HG03575 (cell line): ENCODE results near the gene DOCK7.
"Not testable (repeated sequence)": the region's sequence is repeated elsewhere in the genome, so short reads cannot be mapped to it uniquely, and the experiment has no call there.

ENCODE experiments used
- ATAC-seq: cut with Tn5 transposase; IDR thresholded peaks from one replicate; pipeline ENCODE4 v1.9.1; 2021; ENCODE audit not compliant: unreplicated experiment, insufficient number of reproducible peaks, low FRiP score; ENCODE audit errors: extremely low read depth

Gene DOCK7

GRCh38 chr1:62687903-62688686 is at the start of gene DOCK7:
Gene DOCK7, minus strand, starts transcription at chr1:62688386. Its CDS starts 122 bp downstream, at chr1:62688264.
- no peak for ATAC-seq

GRCh38 chr1:62735491-62736171 is 47.4 kb upstream of the DOCK7 start:
- ATAC-seq, result no peak

- no peak for ATAC-seq
Observed at GRCh38 chr1:62732331-62732730, 44.1 kb upstream of the DOCK7 start.

GRCh38 chr1:62728963-62729362 is 40.8 kb upstream of the DOCK7 start:
- ATAC-seq, result no peak

- no peak for ATAC-seq
Observed at GRCh38 chr1:62727656-62728407, 39.6 kb upstream of the DOCK7 start.

GRCh38 chr1:62726011-62726442 is 37.8 kb upstream of the DOCK7 start:
- ATAC-seq, result no peak

GRCh38 chr1:62725255-62725654 is 37.1 kb upstream of the DOCK7 start:
- ATAC-seq, result no peak

- no peak for ATAC-seq
Observed at GRCh38 chr1:62724430-62724829, 36.2 kb upstream of the DOCK7 start.

- ATAC-seq, result no peak
Observed at GRCh38 chr1:62723883-62724282, 35.7 kb upstream of the DOCK7 start.

- ATAC-seq, result no peak
Observed at GRCh38 chr1:62722796-62723195, 34.6 kb upstream of the DOCK7 start.

- no peak for ATAC-seq
Observed at GRCh38 chr1:62720946-62721554, 32.9 kb upstream of the DOCK7 start.

GRCh38 chr1:62718400-62718799 is 30.2 kb upstream of the DOCK7 start:
- not testable (repeated sequence) for ATAC-seq

GRCh38 chr1:62717483-62717882 is 29.3 kb upstream of the DOCK7 start:
- ATAC-seq, result no peak

- ATAC-seq, result no peak
Observed at GRCh38 chr1:62716397-62716796, 28.2 kb upstream of the DOCK7 start.

GRCh38 chr1:62712336-62713243 is 24.4 kb upstream of the DOCK7 start:
- ATAC-seq, result no peak

- ATAC-seq, result no peak
Observed at GRCh38 chr1:62707744-62708120, 19.5 kb upstream of the DOCK7 start.

GRCh38 chr1:62706985-62707743 is 19.0 kb upstream of the DOCK7 start:
- no peak for ATAC-seq

- ATAC-seq, result not testable (repeated sequence)
Observed at GRCh38 chr1:62698161-62698560, 10.0 kb upstream of the DOCK7 start.
